HG03575 (cell line): Measurements from ENCODE around the gene MXRA8.
"Not testable (repeated sequence)": the region's sequence is repeated elsewhere in the genome, so short reads cannot be mapped to it uniquely, and the experiment has no call there.

Experiments
- ATAC-seq: cut with Tn5 transposase; IDR thresholded peaks from one replicate; pipeline ENCODE4 v1.9.1; 2021; ENCODE audit not compliant: unreplicated experiment, insufficient number of reproducible peaks, low FRiP score; ENCODE audit errors: extremely low read depth

Gene MXRA8

GRCh38 chr1:1329304-1330210 lies 28.8 kb downstream of the MXRA8 start:
- no peak for ATAC-seq

- no peak for ATAC-seq
These were observed 30.1 kb downstream of the MXRA8 start for GRCh38 chr1:1328254-1328653.

- no peak for ATAC-seq
These were observed 31.1 kb downstream of the MXRA8 start for GRCh38 chr1:1327291-1327690.

GRCh38 chr1:1326075-1326605 lies 32.2 kb downstream of the MXRA8 start:
- no peak for ATAC-seq

- ATAC-seq, result no peak
These were observed 32.9 kb downstream of the MXRA8 start for GRCh38 chr1:1325288-1326074.

- ATAC-seq, result no peak
These were observed 33.6 kb downstream of the MXRA8 start, which contains the start of the genes CPTP and INTS11 for GRCh38 chr1:1324524-1325287. CPTP (plus strand) TSS chr1:1324802; CDS start chr1:1326911, 2,109 bp downstream. INTS11 (minus strand) TSS chr1:1324660; CDS start chr1:1324608, 52 bp downstream.

GRCh38 chr1:1324084-1324523 lies 34.3 kb downstream of the MXRA8 start:
- no peak for ATAC-seq

- no peak for ATAC-seq
These were observed 35.4 kb downstream of the MXRA8 start for GRCh38 chr1:1322952-1323351.

GRCh38 chr1:1322418-1322817 lies 35.9 kb downstream of the MXRA8 start:
- no peak for ATAC-seq

- no peak for ATAC-seq
These were observed 36.9 kb downstream of the MXRA8 start for GRCh38 chr1:1321477-1321876.

- ATAC-seq, result no peak
These were observed 37.5 kb downstream of the MXRA8 start for GRCh38 chr1:1320666-1321448.

- no peak for ATAC-seq
These were observed 38.8 kb downstream of the MXRA8 start for GRCh38 chr1:1319646-1319941.

- no peak for ATAC-seq
These were observed 39.3 kb downstream of the MXRA8 start for GRCh38 chr1:1318777-1319645.

- no peak for ATAC-seq
These were observed 40.2 kb downstream of the MXRA8 start for GRCh38 chr1:1318131-1318652.

- no peak for ATAC-seq
These were observed 40.9 kb downstream of the MXRA8 start for GRCh38 chr1:1317420-1317819.

- ATAC-seq, result not testable (repeated sequence)
These were observed 42.2 kb downstream of the MXRA8 start for GRCh38 chr1:1316199-1316598.

- ATAC-seq, result no peak
These were observed 42.9 kb downstream of the MXRA8 start for GRCh38 chr1:1315435-1315954.
